Activated CD8-positive, alpha-beta memory T cell treated with anti-CD3 and anti-CD28 coated beads, Interleukin-2, amount 50 U/mL, for 48 hours (primary cell): ENCODE results near the gene SUCLA2.
"Not testable (repeated sequence)": the region's sequence is repeated elsewhere in the genome, so short reads cannot be mapped to it uniquely, and the experiment has no call there.

Experiments used
- DNase-seq: peaks from one replicate; pipeline ENCODE4 v3.0.0-alpha.2; 2020

SUCLA2 gene

GRCh38 chr13:47990920-47991466 lies 10.1 kb downstream of the SUCLA2 start:
- no peak for DNase-seq

GRCh38 chr13:47990427-47990826 lies 10.6 kb downstream of the SUCLA2 start:
- DNase-seq, result no peak

- DNase-seq, result no peak
These were observed 18.0 kb downstream of the SUCLA2 start for GRCh38 chr13:47983070-47983469.

GRCh38 chr13:47976325-47976724 lies 24.7 kb downstream of the SUCLA2 start:
- no peak for DNase-seq

DNA sequence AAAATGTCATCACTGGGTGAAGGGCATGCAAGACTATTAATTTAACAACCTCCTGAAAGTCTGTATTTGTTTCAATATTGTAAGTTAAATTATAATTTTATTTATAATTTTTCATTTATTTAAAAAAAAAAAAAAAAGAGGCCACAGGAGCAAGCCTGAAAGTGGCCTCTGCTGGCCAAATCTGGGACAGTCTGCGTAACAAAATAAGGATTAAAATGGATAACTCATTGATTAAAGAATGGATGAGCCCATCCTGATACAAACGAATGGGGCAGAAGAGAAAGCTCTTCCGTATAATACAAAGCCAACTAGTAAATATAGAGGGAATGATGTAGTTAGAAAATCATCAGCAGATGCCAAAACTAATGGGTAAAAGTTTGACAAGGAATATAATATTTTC lies 36.2 kb downstream of the SUCLA2 start:
- DNase-seq, result no peak

DNA sequence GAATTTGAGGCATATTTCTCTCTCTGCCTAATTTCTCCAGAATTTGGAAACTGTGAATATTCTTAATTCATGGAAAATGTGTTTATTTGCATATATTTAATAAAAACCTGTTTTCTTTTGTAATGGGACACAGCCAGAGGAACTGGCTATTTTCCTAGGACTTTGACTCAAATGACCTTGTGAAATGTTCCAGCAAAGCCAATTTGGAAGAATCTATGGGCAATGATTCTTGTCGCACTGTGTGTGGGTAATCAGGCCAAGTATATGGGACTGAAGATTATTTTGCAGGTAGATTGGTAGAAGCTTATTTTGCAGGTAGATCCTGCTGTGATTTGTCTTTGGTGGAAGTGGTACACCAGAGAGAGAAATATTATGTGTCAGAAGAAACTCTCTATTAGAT lies 38.8 kb downstream of the SUCLA2 start:
- DNase-seq, result no peak

GRCh38 chr13:47959468-47960247 lies 41.4 kb downstream of the SUCLA2 start:
- DNase-seq, result no peak

- DNase-seq, result no peak
These were observed 44.0 kb downstream of the SUCLA2 start for GRCh38 chr13:47957073-47957472.

DNA sequence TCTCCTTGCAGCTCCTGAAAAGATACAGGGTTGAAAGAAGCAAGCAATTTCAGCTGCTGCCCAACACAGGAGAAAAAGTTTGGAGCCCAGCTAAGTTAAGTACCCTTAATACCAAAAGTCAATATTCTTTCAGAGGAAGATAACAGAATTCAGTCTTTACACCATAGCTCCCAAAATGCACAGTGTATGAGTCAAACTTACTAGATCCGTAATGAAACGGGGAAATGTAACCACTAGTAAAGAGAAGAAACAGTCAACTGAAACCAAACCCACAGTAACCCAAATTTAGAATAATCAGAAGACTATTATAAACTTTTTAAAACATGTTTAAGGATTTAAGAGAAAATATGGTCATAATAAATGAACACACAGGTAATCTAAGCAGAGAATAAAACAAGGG lies 45.2 kb downstream of the SUCLA2 start:
- DNase-seq, result no peak

DNA sequence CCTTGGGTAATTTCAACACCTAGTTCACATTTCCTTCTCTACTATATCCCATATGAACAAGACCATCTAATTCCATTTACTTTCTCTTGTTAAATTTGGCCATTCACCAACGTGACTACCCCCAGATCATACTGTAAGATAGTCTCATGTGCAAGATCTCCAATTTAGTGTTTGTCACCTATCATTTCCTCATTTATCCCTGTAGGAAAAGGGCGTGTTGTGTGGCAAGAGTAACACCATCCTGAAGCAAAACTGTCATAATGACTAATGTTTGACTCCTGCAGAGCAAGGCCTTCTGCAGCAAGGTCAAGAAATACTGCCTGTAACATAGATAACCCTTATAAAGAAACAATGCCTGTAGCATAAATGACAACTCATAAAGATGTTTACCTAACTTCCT lies 51.3 kb downstream of the SUCLA2 start:
- no peak for DNase-seq

- DNase-seq, result no peak
These were observed 55.3 kb downstream of the SUCLA2 start for GRCh38 chr13:47945738-47946137.

DNA sequence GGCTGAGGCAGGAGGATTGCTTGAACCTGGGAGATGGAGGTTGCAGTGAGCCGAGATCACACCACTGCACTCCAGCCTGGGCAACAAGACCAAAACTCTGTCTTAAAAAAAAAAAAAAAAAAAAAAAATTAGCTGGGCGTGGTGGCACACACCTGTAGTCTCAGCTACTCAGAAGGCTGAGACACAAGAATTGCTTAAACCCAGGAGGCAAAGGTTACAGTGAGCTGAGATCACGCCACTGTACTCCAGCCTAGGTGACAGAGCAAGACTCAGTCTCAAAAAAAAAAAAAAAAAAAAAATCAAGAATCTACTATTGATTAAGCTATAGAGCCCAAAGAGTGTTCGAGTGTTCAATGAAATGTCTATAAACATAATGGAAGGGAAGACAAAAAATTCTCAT lies 55.9 kb downstream of the SUCLA2 start:
- not testable (repeated sequence) for DNase-seq

DNA sequence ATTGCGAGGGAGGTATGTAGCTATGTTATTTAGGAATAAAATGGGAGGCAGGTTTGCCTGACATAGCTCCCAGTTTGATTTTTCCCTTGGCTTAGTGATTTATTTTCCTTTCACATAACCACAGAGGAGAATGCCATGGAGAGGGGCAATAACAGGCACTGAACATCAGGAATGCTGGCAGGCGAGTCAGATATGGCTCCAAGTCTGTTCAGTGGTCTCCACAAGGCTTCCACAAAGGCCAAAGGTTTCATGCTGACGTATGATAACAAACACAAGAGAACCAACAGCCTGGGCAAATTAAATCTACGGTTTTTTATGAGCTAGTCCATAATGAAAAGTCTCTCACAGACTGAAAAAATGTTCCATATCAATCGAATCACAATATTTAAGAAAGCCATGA lies 66.7 kb downstream of the SUCLA2 start:
- DNase-seq, result no peak

DNA sequence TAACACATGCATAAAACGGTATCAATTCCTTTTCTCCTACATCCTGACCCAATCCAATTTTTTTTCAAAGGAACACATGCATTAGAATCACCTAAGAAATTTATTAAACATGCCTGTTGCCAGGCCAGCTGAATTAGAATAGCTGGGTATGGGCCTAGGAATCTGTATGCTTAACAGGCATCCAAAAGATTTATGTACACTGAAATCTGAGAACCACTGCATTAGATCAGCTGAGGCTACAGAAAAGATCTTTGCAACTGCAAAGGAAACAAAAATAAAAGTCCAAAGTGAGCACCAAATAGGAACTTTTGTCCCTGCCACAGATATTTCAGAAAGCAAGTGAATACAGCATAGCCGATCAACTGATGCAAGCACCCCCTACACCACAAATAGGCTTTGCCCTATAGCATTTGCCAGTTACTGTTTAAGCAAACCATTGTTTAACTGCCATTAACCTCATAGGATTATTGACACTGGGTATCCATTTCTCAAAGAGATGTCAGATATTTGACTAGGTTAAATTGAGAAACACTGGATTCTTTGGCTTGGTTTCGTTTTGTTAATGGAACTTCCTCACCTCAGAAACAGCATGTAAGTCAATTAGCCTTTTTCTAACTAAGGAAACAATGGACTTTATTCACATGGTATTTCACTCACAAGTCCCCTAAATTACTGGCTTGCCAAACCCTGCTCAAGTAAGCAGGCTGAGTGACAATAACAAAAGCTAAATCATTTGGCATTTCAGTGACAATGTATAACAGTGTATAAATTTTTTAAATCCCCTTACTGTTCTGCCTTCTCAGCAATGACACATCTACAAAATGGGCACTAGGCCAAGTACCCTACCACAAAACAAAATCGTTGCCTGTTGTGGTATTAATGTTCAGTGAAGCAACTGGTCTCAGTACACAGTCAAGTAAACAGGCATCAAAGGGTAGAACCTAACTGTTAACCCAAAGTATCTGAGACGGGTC lies 67.8 kb downstream of the SUCLA2 start:
- no peak for DNase-seq

DNA sequence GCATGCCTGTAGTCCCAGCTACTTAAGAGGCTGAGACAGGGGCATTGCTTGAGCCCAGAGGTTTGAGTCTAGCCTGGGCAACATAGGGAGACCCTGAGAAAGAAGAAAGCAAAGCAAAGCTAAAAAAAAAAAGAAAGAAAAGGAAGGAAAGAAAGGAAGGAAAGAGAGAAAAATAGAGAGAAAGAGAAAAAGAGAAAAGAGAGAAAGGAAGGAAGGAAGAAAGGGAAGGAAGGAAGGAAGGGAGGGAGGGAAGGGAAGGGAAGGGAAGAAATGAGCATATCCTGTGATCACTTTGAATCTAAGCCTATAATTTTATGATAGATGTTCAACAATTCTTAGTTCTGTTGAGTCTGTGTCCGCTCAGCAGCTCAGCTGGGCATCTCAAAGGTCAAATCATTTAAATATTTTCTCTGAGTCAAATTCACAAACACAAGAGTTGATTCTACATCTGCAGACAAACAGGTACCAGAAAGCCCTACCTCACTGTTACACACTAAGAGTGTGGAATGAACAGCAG lies 70.4 kb downstream of the SUCLA2 start:
- DNase-seq, result no peak

DNA sequence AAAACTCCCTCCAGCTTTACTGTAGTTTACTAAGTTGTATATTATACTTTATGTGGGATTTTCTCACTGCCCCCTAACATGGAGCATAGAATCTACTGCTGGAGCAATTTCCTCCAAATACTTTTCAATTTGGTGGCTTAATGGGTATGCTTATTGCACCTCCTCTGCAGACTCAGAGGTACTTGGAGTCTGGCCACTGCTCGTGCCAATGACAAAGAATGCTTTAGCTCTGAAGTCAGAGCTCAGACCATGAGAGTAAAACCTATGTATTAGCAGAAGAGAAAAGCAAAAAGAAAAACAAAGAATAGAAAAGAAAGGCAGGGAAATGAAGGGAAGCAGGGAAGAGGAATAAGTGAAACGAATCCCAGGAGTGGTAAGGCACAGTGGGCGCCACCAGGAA lies 71.9 kb downstream of the SUCLA2 start:
- no peak for DNase-seq

DNA sequence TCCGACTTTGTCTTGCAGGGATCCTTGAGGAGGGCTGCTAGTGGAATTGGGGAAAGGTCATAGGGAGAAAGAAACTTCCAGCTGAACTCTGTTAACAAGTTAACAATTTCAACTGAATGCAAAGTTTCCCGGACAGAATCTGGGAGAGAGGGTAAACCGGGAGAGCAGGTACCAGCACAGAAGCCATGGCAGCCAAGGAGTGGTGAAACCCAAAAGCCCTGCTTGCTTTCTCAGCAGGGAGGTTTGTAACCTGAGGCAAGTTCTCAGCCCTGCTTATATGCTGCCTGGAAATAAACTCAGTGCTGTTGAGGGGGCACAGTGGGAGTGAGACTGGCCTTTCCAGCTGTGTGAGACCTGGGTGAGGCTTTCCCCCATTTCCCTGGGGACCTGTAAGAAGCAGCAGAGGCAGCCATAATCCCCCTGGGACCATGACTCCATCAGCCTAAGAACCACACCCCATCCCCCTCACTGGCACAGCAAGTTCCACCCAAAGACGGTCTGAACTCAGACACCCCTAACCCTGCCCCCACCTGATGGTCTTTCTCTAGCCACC lies 84.0 kb downstream of the SUCLA2 start:
- no peak for DNase-seq

DNA sequence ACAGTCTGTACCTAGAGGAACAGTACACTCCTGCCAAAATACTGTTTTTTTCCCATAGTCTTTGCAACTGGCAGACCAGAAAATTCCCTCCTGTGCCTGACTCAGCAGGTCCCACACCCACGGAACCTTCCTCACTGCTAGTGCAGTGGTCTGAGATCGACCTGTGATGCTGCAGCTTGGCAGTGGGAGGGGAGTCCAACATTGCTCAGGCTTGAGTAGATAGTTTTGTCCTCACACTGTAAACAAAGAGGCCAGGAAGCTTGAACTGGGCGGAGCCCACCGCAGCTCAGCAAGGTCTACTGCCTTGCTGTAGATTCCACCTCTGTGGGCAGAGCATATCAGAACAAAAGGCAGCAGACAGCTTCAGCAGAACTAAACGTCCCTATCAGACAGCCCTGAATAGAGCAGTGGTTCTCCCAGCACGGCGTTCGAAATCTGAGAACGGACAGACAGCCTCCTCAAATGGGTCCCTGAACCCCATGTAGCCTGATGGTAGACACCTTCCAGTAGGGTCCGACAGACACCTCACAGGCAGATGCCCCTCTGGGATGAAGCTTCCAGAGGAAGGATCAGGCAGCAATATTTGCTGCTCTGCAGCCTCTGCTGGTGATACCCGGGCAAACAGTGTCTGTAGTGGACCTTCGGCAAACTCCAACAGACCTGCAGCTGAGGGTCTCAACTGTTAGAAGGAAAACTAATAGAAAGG lies 92.7 kb downstream of the SUCLA2 start:
- no peak for DNase-seq

DNA sequence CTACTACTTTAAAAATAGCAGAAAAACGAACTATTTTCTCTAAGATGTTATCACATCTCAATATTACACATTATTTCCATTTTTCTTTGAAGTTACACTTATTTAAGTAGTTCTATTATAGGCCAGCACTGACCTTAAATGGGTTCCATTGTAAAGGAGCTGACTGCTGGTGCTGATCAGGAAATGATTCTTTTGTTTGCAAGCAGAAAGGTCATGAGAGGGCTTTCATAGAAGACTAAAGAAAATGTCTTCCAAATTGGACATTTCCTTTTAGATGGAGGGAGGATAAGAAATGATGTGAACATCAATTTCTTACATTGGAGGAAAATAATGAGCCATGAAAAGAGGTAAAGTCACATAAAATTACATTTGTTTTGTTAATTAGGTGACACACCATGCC lies 96.2 kb downstream of the SUCLA2 start:
- no peak for DNase-seq

- DNase-seq, result no peak
These were observed 96.8 kb downstream of the SUCLA2 start for GRCh38 chr13:47904241-47904640.

DNA sequence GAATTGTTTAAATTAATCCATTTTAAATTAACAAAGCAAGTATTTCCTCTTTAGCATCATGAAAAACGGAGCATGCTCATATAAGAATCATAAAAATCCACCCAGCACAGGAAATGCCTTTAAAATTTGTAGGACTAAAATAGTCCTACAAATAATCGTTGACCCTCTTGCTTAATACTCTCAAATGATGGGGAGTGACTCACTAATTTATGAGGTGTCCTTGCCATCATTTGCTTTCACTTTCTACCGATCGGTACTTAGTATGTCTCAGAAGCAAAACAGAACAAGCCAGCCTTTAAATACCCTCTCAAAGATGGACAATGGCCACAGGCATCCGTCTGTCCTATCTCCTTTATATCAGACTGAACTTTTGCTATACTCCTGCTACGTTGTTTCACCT lies 97.2 kb downstream of the SUCLA2 start:
- DNase-seq, result no peak

GRCh38 chr13:47901441-47901840 lies 99.6 kb downstream of the SUCLA2 start:
- no peak for DNase-seq

DNA sequence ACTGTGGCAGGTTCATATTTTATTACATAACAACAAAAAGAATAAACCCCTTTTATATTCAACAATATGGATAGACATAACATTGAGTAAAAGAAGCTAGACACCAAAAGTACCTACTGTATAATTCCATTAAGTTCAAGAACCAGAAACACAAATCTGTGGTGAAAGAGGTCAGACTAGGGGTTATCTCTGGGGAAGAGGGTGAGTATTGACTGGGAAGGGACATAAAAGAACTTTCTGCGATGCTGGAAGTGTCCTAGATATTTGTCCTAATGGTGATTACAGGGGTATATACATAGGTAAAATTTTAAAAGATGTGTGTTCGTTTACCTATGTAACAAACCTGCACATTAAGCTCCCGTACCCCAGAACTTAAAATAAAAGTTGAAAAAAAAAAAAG lies 103.0 kb downstream of the SUCLA2 start:
- DNase-seq, result no peak
